T-helper 1 cell treated with Interleukin-12 subunit alpha and Interleukin-12 subunit beta and Interleukin-4 antibody, amounts not matched to agents 30 μg/mL and 1 μg/mL, for 36 hours (primary cell): ENCODE results near the gene JAZF1.
"Not testable (repeated sequence)": the region's sequence is repeated elsewhere in the genome, so short reads cannot be mapped to it uniquely, and the experiment has no call there.

Experiments
- H3K27ac Mint-ChIP-seq: one replicate; pipeline ENCODE4 v1.8.0; 2021; ENCODE audit warnings: mild to moderate bottlenecking, mixed read lengths
- H3K27me3 Mint-ChIP-seq: one replicate; pipeline ENCODE4 v1.8.0; 2021; ENCODE audit warnings: low read depth, mixed read lengths
- H3K36me3 Mint-ChIP-seq: one replicate; pipeline ENCODE4 v1.8.0; 2021; ENCODE audit warnings: low read depth, mixed read lengths
- H3K4me1 Mint-ChIP-seq: one replicate; pipeline ENCODE4 v1.8.0; 2021; ENCODE audit warnings: low read depth, mixed read lengths
- H3K4me3 Mint-ChIP-seq: one replicate; pipeline ENCODE4 v1.8.0; 2021; ENCODE audit warnings: mild to moderate bottlenecking, moderate library complexity, mixed read lengths
- H3K9me3 Mint-ChIP-seq: one replicate; pipeline ENCODE4 v1.8.0; 2021; ENCODE audit warnings: mixed read lengths

Gene JAZF1

DNA sequence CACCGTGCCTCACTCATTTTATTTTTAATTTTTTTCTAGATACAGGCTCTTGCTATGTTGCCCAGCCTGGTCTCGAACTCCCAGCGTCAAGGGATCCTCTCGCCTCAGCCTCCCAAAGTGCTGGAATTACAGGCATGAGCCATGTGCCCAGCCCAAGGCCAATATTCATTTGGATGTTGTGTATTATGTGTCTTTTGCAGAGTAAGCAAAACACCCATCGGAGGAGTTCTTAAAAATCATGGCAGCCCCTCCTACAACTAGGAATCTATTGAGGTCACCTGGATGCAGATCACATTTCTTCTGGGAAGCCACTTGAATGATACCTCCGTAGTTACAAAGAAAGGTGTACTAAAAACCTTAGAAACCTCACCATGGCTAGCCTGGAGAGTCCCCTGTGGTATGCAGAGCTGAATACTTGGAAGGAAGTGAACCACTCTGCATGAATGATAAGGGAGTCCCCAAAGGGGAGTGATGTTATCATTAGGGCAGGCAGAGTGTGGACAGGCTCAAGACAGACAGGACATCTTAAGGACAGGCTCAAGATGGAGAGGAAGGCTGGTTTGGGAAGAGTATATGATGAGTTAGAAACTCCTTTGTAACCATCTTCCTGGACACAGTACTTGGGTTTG is 254.9 kb downstream of the JAZF1 start:
- peaks cover 11% of the 10 kb centered on the region for H3K4me1 Mint-ChIP-seq
- H3K9me3 Mint-ChIP-seq = no peaks in the 10 kb centered on the region
- peaks cover 3% of the 10 kb centered on the region for H3K27me3 Mint-ChIP-seq
- H3K27ac Mint-ChIP-seq = peak overlapping the region; percentile 16
- no peaks in the 10 kb centered on the region for H3K36me3 Mint-ChIP-seq
- H3K4me3 Mint-ChIP-seq = no peak overlapping the region

DNA sequence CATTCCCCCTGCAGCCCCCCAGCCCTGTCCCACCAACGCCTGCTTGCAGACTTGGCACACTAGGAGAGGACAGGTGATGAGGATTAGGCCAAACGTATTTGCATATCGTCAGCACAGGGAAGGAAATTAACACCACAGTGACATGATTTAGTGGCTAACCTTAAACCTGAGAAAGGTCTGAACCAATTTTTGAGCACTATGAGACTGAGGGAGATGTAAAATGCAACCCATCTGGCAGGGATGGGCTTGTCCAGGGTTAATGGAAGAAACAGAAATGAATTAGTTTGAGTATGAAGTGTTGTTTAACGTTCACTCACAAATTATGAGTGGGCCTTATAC is 257.0 kb downstream of the JAZF1 start:
- Mint-ChIP-seq H3K9me3 (no peaks in the 10 kb centered on the region), H3K4me3 (no peak overlapping the region), H3K36me3 (no peaks in the 10 kb centered on the region), H3K4me1 (peaks cover 11% of the 10 kb centered on the region), H3K27me3 (peaks cover 3% of the 10 kb centered on the region), H3K27ac (no peak overlapping the region)

DNA sequence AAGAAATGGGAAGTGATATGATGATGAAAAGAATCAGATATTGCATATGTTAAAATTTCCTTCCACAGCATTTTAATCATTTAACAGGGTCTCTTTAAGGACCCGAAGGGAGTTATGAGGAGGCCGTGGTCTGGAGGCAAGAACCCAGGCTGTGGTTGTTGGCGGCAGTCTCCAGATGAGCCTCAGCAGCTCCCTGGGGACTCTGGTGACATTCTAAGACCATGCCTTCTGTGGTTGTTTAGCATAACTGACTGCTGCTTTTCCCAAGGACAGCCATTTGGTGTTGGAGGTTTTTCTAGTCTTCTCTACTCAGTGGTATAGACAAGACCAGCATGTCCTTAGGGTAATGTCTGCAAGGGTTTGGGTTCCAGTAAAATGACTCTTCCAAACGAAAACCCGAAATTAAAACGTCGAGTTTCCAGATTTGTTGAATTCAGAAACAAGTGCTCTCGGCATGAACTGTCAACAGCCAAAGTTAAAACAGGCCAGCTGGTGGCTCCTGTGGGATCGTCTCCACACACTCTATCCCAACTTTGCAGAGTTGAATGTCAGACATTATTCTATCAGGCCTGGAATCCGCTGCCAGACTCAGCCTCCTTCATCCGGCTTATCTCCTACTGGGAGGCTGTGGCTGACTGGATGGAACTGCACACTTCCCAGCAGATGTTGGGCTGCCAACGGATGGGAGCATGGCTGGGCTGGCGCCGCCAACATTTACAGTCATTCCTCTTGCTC is 257.5 kb downstream of the JAZF1 start:
- H3K27me3 Mint-ChIP-seq = no peaks in the 10 kb centered on the region
- H3K36me3 Mint-ChIP-seq = no peaks in the 10 kb centered on the region
- H3K4me3 Mint-ChIP-seq = no peak overlapping the region
- H3K27ac Mint-ChIP-seq = no peak overlapping the region
- no peaks in the 10 kb centered on the region for H3K9me3 Mint-ChIP-seq
- peaks cover 11% of the 10 kb centered on the region for H3K4me1 Mint-ChIP-seq

DNA sequence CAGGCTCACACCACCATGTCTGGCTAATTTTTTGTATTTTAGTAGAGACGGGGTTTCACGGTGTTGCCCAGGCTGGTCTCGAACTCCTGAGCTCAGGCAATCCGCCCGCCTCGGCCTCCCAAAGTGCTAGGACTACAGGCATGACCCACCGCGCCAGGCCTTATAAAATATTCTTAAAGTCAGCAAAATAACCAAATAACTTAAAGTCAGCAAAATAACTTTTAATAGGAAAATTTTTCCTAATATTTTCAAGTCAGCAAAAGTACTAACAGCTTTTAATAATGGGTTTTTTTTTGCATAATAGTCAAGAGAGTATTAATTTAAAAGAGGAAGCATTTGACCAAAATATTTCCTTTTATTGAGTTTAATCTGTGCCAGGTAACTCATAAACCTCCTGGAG is 258.2 kb downstream of the JAZF1 start:
- not testable (repeated sequence) for H3K4me3 Mint-ChIP-seq, H3K36me3 Mint-ChIP-seq, H3K9me3 Mint-ChIP-seq, H3K27ac Mint-ChIP-seq, H3K27me3 Mint-ChIP-seq
- peaks cover 11% of the 10 kb centered on the region for H3K4me1 Mint-ChIP-seq

- H3K27me3 Mint-ChIP-seq = peaks cover 4% of the 10 kb centered on the region
- H3K27ac Mint-ChIP-seq = no peak overlapping the region
- no peak overlapping the region for H3K4me3 Mint-ChIP-seq
These were observed 259.3 kb downstream of the JAZF1 start for GRCh38 chr7:27921081-27921836.

DNA sequence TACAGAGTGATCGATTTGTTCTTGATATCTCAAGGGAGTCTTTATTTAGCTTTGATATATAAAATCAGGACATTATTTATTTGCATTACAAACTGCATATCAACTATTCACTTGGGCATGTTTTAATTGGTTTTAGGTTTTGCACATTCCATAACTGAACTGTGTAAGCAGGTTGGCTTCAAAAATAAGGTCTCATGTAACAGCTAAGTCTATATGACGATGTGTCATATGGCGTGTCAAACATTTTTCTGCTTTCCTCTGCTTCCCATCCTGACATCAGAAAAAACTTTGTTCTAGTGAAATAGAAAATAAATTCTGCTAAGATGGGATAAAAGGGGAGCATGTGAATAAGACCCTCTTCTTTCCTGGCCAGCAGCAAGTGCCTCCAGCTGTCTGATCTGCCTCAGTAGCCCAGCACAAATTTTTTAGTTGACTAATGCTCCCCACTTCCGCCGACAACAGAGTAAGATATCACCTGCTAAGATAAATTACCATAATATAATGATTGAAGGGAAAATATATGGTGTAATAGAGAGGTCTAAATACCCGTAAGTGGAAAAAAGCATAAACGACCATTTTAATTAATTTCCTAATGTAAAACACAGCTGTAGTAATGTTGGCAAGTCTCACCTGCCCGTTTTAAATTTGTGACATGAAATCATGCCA is 260.2 kb downstream of the JAZF1 start:
- Mint-ChIP-seq H3K4me1 (peaks cover 5% of the 10 kb centered on the region), H3K27me3 (peaks cover 4% of the 10 kb centered on the region), H3K27ac (no peak overlapping the region), H3K36me3 (no peaks in the 10 kb centered on the region), H3K4me3 (no peak overlapping the region), H3K9me3 (no peaks in the 10 kb centered on the region)

More at GRCh38 chr7:27921081-27921836, 259.3 kb downstream of the JAZF1 start:
- Mint-ChIP-seq H3K9me3 (no peaks in the 10 kb centered on the region), H3K4me1 (peaks cover 11% of the 10 kb centered on the region), H3K36me3 (no peaks in the 10 kb centered on the region)

DNA sequence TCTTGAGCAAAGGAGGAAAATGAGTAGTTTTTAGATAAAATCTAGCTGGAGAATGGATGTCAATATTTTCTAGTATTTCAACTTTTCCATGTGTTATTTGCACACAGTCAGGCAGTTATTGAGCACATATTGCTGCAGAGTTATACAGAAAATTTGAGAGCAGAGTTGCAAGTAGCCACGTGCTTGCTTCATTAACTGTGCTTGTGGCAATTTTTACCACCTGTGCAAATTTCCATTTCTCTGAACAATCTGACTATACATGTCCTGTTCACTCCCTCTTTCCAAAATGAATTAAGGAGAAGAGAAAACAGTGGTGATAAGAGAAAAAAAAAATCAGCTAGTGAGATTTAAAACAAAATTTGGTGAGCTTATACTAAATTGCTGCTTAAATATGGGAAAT is 262.1 kb downstream of the JAZF1 start:
- Mint-ChIP-seq H3K4me1 (peaks cover 5% of the 10 kb centered on the region), H3K9me3 (no peaks in the 10 kb centered on the region), H3K4me3 (no peak overlapping the region), H3K27ac (no peak overlapping the region), H3K27me3 (peaks cover 4% of the 10 kb centered on the region), H3K36me3 (no peaks in the 10 kb centered on the region)

DNA sequence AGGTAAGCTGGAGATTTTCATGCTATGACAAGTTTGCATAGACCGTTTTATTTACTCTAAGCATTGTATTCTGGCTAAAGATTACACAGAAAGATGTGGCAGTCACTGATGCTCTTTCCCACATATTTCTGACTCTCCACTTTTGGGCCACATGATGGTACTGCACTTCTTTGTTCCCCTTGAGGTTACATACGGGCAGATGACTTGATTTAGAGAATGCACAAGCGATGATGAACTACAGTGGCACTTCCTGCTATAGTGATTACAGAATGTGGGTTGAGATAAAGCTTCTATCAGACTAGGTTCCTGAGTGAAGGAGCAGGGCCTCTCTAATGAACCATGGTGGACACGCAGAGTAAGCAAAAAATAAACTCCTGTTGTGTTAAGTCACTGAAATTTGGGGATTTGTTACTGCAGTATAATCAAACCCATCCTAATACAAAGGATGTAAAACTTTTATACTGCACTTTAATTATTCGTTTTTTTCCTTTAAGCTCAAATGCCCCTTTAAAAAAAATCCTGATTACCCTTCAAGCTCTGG is 262.8 kb downstream of the JAZF1 start:
- Mint-ChIP-seq H3K4me1 (peaks cover 5% of the 10 kb centered on the region), H3K36me3 (no peaks in the 10 kb centered on the region), H3K27ac (no peak overlapping the region), H3K4me3 (no peak overlapping the region), H3K27me3 (peaks cover 4% of the 10 kb centered on the region), H3K9me3 (no peaks in the 10 kb centered on the region)

GRCh38 chr7:27917119-27917518 is 263.5 kb downstream of the JAZF1 start:
- Mint-ChIP-seq H3K36me3 (no peaks in the 10 kb centered on the region), H3K4me3 (no peak overlapping the region), H3K4me1 (peaks cover 5% of the 10 kb centered on the region)

DNA sequence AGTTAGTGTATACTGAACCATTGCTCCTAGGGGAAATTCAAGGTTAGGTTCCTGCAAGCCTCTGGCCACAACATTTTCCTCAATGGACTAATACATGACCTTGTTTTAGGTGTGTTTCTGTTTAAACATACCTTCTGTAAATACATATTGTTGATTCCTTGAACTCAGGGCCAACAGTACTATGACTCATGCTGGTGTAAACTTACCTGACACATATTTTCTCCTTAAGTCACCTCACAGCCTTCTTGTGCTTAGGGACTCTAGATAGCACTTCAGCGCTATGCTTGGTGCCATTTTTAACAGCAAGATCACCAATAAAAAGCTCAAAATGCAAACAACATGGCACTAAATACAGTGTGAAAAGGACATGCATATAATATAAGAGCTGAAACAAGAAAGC is 264.2 kb downstream of the JAZF1 start:
- Mint-ChIP-seq H3K27ac (no peak overlapping the region), H3K27me3 (peaks cover 8% of the 10 kb centered on the region), H3K4me3 (no peak overlapping the region), H3K36me3 (no peaks in the 10 kb centered on the region), H3K9me3 (no peaks in the 10 kb centered on the region), H3K4me1 (peaks cover 4% of the 10 kb centered on the region)

More at GRCh38 chr7:27917119-27917518, 263.5 kb downstream of the JAZF1 start:
- peaks cover 4% of the 10 kb centered on the region for H3K27me3 Mint-ChIP-seq
- H3K9me3 Mint-ChIP-seq = no peaks in the 10 kb centered on the region
- H3K27ac Mint-ChIP-seq = no peak overlapping the region

DNA sequence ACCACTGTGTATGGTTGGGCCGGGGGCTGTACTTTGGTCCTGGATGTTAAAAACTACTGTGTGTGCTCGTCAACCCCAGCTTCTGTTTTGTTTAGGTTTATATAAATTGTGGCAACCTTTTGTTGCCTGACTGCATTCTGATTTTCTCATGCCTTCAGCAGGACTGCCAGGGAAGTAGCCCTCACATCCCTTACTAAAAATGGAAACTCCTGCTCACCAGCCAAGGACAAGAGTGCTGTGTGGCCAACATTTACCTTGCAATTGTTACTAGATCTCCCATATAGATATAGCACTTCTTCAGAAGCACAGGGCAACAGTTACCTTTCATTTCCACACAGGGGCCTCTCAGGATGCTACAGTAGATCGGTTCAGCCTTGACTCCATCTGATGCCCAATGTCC is 266.2 kb downstream of the JAZF1 start:
- Mint-ChIP-seq H3K36me3 (no peaks in the 10 kb centered on the region), H3K27me3 (peaks cover 8% of the 10 kb centered on the region), H3K9me3 (no peaks in the 10 kb centered on the region), H3K4me1 (no peaks in the 10 kb centered on the region), H3K4me3 (no peak overlapping the region), H3K27ac (no peak overlapping the region)

DNA sequence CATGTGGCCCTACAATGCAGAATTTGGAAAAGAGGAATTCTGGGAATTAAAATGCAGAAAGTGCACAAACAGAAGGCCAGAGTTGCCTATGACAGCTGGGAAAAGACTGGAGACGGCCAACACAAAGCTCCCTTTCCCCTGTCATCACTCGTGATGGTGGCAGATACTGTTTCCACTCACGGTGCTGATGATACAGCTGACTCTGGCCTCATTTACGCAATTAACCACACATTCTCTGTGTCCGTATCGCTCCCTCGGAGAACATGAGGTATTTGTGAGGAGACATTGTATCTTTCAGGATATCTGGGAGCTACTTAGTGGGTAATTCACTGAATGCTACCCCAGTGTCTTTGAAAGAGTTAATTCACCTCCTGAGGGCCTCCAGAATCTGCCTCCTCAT is 267.8 kb downstream of the JAZF1 start:
- H3K4me1 Mint-ChIP-seq = no peaks in the 10 kb centered on the region
- H3K27ac Mint-ChIP-seq = no peak overlapping the region
- H3K36me3 Mint-ChIP-seq = no peaks in the 10 kb centered on the region
- H3K9me3 Mint-ChIP-seq = no peaks in the 10 kb centered on the region
- no peak overlapping the region for H3K4me3 Mint-ChIP-seq
- peaks cover 8% of the 10 kb centered on the region for H3K27me3 Mint-ChIP-seq

- Mint-ChIP-seq H3K4me1 (no peaks in the 10 kb centered on the region), H3K9me3 (no peaks in the 10 kb centered on the region), H3K27me3 (peaks cover 5% of the 10 kb centered on the region), H3K27ac (no peak overlapping the region), H3K4me3 (no peak overlapping the region), H3K36me3 (no peaks in the 10 kb centered on the region)
These were observed 268.7 kb downstream of the JAZF1 start for GRCh38 chr7:27911920-27912319.

GRCh38 chr7:27910326-27910725 is 270.3 kb downstream of the JAZF1 start:
- Mint-ChIP-seq H3K9me3 (no peaks in the 10 kb centered on the region), H3K4me1 (no peaks in the 10 kb centered on the region), H3K27me3 (peaks cover 15% of the 10 kb centered on the region), H3K4me3 (no peak overlapping the region), H3K27ac (no peak overlapping the region), H3K36me3 (no peaks in the 10 kb centered on the region)
